GM21423 (cell line): ENCODE measurements around the gene ZMIZ1.

Experiments
- ATAC-seq: cut with Tn5 transposase; IDR thresholded peaks from one replicate; pipeline ENCODE4 v1.9.1; 2021; ENCODE audit warnings: mild to moderate bottlenecking, moderate library complexity; ENCODE audit not compliant: unreplicated experiment

ZMIZ1 gene

GRCh38 chr10:79180414-79181221 lies 111.9 kb downstream of the ZMIZ1 start:
- ATAC-seq, result no peak

GRCh38 chr10:79181227-79181626 lies 112.5 kb downstream of the ZMIZ1 start:
- no peak for ATAC-seq

- ATAC-seq, result no peak
Observed at GRCh38 chr10:79181698-79182521, 113.1 kb downstream of the ZMIZ1 start.

- ATAC-seq, result no peak
Observed at GRCh38 chr10:79182781-79183467, 114.2 kb downstream of the ZMIZ1 start.

- ATAC-seq, result no peak
Observed at GRCh38 chr10:79183468-79183865, 114.7 kb downstream of the ZMIZ1 start.

GRCh38 chr10:79184145-79184625 lies 115.4 kb downstream of the ZMIZ1 start:
- no peak for ATAC-seq

GRCh38 chr10:79184657-79185056 lies 115.9 kb downstream of the ZMIZ1 start:
- ATAC-seq, result no peak

- no peak for ATAC-seq
Observed at GRCh38 chr10:79185067-79185774, 116.5 kb downstream of the ZMIZ1 start.

- ATAC-seq, result no peak
Observed at GRCh38 chr10:79185796-79186374, 117.1 kb downstream of the ZMIZ1 start.

- ATAC-seq, result no peak
Observed at GRCh38 chr10:79186486-79187120, 117.8 kb downstream of the ZMIZ1 start.

- ATAC-seq, result no peak
Observed at GRCh38 chr10:79187121-79187940, 118.6 kb downstream of the ZMIZ1 start.

- ATAC-seq, result no peak
Observed at GRCh38 chr10:79188154-79188965, 119.6 kb downstream of the ZMIZ1 start.

- ATAC-seq, result no peak
Observed at GRCh38 chr10:79189181-79189580, 120.4 kb downstream of the ZMIZ1 start.

GRCh38 chr10:79189853-79190435 lies 121.2 kb downstream of the ZMIZ1 start:
- no peak for ATAC-seq

GRCh38 chr10:79190740-79191261 lies 122.0 kb downstream of the ZMIZ1 start:
- ATAC-seq, result no peak

GRCh38 chr10:79191951-79192676 lies 123.3 kb downstream of the ZMIZ1 start:
- no peak for ATAC-seq

GRCh38 chr10:79192677-79193003 lies 123.9 kb downstream of the ZMIZ1 start:
- no peak for ATAC-seq
